Choroid plexus epithelial cell (primary cell): ENCODE data around the gene ATG4B.

ENCODE experiments used
- DNase-seq: peaks from one replicate; pipeline ENCODE4 v3.0.0-alpha.2; 2010; ENCODE audit warnings: low read depth
- H3K4me3 ChIP-seq: 2 replicates; pipeline ENCODE4 v1.5.1; 2011; ENCODE audit warnings: low read depth, mild to moderate bottlenecking, control low read depth, low read length, moderate library complexity
- TF ChIP-seq, protein P1 (sequence below): conservative IDR thresholded peaks from 2 replicates; pipeline ENCODE4 v1.5.1; 2011; ENCODE audit warnings: low read depth, mild to moderate bottlenecking, control low read depth, inconsistent platforms, low read length, moderate library complexity

The ATG4B gene

DNA sequence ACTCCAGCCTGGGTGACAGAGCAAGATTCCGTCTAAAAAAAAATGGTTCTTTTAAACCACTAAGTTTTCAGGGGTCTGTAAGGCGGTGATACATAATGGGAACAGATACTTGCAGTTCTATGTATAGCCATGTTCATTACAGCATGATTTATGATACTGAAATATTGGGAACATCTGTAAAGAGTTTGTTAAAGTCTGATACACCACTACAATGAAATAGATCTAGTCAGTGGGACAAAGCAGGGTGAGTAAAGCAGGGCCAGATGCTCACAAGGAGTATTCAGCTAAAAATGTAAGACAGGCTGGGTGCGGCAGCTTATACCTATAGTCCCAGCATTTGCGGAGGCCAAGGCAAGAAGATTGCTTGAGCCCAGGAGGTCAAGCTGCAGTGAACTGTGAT lies 58.2 kb downstream of the ATG4B start:
- TF ChIP-seq, protein P1, sequence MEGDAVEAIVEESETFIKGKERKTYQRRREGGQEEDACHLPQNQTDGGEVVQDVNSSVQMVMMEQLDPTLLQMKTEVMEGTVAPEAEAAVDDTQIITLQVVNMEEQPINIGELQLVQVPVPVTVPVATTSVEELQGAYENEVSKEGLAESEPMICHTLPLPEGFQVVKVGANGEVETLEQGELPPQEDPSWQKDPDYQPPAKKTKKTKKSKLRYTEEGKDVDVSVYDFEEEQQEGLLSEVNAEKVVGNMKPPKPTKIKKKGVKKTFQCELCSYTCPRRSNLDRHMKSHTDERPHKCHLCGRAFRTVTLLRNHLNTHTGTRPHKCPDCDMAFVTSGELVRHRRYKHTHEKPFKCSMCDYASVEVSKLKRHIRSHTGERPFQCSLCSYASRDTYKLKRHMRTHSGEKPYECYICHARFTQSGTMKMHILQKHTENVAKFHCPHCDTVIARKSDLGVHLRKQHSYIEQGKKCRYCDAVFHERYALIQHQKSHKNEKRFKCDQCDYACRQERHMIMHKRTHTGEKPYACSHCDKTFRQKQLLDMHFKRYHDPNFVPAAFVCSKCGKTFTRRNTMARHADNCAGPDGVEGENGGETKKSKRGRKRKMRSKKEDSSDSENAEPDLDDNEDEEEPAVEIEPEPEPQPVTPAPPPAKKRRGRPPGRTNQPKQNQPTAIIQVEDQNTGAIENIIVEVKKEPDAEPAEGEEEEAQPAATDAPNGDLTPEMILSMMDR: no peak
- no peak overlapping the region for H3K4me3 ChIP-seq
- no peak for DNase-seq

DNA sequence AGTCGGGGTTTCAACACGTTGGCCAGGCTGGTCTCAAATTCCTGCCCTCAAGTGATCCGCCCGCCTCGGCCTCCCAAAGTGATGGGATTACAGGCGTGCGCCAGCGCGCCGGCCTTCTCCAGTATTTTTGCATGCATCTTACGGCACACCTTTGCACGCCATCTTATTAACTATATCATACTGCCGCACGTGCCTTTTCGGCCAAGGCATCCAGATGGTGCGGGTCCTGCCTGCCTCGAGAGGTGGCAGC lies 63.6 kb downstream of the ATG4B start:
- peak; percentile 62 for DNase-seq
- peak overlapping the region; percentile 77 for H3K4me3 ChIP-seq
- TF ChIP-seq, protein P1: peak; percentile 36

DNA sequence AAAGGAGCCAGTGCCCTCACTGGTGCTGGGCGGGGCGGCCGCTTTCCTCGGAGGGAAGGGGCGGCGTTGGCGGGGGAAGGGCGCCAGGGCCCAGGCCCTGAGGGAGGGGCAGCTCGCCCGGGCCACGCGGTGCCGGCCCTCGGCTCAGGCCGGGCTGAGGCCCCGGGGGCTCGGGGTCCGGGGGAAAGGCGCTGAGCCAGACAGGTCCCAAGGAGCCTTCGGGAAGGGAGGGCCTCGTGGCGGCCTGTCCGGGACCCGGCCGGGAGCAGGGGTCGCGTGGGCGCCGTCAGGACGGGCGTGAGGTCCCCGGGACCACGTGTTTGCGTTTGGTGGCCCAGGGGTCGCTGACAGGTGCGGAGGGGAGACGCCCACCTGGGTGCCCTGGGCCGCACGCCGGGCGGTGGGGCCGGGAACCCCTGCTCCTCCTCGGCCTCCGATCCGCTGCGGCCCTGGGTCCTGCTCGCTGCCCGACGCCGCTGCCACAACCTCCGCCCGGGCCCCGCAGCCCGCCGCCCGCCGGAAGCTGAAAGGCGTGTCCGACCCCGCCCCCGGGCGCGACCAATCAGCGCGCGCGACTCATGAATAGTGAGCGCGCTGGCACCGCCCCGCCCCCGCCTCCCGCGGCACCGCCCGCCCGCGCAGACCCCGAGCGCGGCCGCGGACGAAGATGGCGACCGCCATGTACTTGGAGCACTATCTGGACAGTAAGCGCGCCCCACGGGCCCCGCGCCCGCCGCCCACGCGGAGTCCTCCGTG lies 64.1 kb downstream of the ATG4B start, which contains the start of gene ING5:
TSS of gene ING5 (plus strand) at position 641 of the 756 bp plus-strand sequence. CDS start at position 668, 27 bp downstream.
- peak within 1 kb of the TSS; percentile 77 for H3K4me3 ChIP-seq
- peak; percentile 93 for DNase-seq
- TF ChIP-seq, protein P1: no peak

DNA sequence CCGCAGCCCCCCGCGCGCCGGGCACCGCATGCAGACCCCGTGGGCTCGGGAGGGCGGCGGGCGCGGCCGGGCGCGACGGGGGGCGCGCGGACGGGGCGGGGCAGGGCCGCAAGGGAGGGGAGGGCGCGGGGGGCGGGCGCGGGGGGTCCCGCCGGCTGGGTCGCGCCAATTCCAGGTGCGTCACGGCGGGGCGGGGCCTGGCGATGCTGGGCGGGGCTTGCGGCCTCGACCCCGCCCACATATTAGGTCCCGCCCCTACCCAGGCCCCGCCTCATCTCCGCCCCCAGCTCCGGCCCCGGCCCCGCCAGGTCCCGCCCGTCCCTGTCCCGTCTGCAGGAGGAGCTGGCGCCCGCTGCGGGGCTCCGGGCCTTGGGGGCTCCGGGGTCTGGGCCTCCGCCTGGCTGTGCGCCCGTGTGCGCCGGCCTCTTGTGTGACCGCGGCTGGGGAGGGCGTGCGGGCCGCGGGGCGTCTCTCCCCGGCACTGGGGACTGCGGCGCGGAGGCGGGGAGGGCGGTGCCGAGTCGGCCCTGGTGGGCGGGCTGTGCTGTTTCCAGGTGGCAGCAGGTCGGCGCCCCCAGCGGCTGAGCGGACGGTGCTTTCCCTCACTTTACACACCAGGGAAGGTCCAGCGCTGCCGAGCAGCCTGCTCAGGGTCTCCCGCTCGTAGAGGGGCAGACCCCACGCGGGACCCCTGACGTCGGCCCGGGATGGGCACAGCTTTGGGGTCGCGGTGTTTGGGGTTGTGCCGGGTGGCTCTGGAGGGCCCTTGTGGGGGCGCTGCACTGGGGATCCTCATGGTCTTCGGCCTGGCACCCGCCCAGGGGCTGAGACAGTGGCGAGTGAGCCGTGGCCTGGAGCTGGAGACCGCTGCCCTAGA lies 64.9 kb downstream of the ATG4B start:
- DNase-seq: peak; percentile 88
- TF ChIP-seq, protein P1: peak; percentile 24
- H3K4me3 ChIP-seq: peak overlapping the region; percentile 77

DNA sequence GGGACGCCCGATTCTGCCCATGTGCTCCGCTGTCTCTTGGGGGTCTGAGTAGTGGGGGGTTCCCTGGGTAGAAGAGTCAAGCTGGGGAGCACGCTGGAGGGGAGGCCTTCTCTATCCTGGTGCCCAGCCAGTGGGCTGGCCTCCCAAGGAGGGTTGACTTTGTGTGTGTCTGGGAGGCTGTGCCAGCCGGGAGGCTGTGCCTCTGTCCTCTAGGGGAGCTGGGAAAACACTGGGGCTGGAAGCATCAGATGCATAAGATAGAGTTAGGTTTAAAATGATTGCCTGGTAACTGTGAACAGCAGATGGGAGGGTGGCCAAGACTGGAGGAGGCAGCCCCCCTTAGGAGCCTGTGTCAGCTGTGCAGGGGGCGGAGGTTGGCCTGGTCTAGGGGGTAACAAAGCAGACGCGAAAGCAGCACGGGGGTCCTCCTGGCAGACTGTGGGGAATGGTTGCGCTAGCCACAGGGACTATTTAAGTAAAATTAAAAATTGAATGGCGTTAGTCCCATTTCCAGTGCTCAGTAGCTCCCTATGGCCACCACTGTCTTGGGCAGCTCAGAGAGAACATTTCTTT lies 65.6 kb downstream of the ATG4B start:
- peak; percentile 40 for DNase-seq
- TF ChIP-seq, protein P1: peak; percentile 35
- H3K4me3 ChIP-seq: peak overlapping the region; percentile 77

DNA sequence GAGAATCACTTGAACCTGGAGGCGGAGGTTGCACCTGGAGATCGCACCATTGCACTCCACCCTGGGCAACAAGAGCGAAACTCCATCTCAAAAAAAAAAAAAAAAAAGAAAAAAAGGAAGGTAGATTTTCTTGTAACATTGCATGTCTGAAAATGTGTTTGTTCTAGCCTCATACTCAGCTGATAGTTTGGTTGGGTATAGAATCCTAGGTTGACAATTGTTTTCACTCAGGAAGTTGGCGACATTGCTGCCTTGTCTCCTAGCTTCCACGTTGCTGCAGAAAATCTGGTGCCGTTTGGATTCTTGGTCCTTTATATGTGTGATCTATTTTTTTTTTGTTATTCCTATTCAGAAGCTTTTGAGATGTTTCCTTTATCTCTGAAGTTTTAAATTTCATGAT lies 69.0 kb downstream of the ATG4B start:
- no peak overlapping the region for H3K4me3 ChIP-seq
- TF ChIP-seq, protein P1: no peak
- no peak for DNase-seq
